ENCODE data around the gene RER1.

The RER1 gene

GRCh38 chr1:2425892-2426291 is 34.3 kb downstream of the RER1 start:
- TF ChIP-seq CTCF (conservative IDR thresholded peaks at IDR 0.05; ENCODE audit: control insufficient read depth, insufficient read depth, low read depth, low read length), result no peak
- H3K4me3 ChIP-seq (ENCODE audit: control insufficient read depth, low read depth, low read length), result no peak overlapping the region
- DNase-seq (ENCODE audit: low read depth), result no peak

- no peak for DNase-seq (ENCODE audit: low read depth)
- TF ChIP-seq CTCF (conservative IDR thresholded peaks at IDR 0.05; ENCODE audit: control insufficient read depth, insufficient read depth, low read depth, low read length), result no peak
- H3K4me3 ChIP-seq (ENCODE audit: control insufficient read depth, low read depth, low read length), result no peak overlapping the region
Measured at GRCh38 chr1:2426540-2426939, 34.9 kb downstream of the RER1 start.

DNA sequence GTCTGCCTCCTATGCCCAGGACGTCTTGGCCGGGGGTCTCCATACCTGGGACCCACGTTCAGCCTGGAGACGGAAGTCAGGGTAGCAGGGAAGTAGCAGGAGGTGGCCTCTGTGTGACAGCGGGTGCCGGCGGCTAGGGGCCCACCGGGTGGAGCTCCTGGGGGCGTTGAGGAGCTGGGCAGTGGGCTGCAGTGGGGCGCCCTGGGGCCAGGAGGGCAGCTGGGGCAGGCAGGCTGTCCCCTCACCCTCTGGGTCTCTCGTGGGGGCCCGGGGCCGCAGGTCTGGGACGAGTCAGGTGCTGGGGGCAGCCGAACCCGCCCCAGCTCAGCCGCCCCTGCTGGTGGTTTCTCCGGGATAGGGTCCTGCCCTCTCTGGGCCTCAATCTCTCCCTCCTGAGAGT is 35.4 kb downstream of the RER1 start:
- no peak overlapping the region for H3K4me3 ChIP-seq (ENCODE audit: control insufficient read depth, low read depth, low read length)
- TF ChIP-seq CTCF (conservative IDR thresholded peaks at IDR 0.05; ENCODE audit: control insufficient read depth, insufficient read depth, low read depth, low read length), result no peak
- no peak for DNase-seq (ENCODE audit: low read depth)

DNA sequence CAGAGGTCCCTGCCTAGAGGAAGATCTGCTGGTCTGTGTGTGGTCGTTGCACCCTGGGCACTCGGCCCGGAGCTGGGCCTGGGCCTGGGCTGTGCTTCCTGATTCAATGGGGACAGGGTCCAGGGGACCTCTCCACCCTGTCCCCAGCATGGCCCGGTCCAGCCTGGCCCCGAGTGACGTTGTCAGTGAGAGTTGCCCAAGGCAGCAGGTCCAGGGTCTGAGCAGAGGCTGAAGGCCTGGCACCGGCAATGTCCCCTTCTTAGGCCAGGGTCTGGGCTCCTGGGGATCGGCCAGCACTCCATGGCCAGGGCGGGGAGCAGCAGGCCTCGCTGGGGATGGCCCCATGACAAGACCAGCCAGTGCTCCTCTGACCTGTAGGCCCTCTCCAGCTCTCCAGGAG is 36.3 kb downstream of the RER1 start:
- no peak for DNase-seq (ENCODE audit: low read depth)
- H3K4me3 ChIP-seq (ENCODE audit: control insufficient read depth, low read depth, low read length), result no peak overlapping the region
- no peak for TF ChIP-seq CTCF (conservative IDR thresholded peaks at IDR 0.05; ENCODE audit: control insufficient read depth, insufficient read depth, low read depth, low read length)

DNA sequence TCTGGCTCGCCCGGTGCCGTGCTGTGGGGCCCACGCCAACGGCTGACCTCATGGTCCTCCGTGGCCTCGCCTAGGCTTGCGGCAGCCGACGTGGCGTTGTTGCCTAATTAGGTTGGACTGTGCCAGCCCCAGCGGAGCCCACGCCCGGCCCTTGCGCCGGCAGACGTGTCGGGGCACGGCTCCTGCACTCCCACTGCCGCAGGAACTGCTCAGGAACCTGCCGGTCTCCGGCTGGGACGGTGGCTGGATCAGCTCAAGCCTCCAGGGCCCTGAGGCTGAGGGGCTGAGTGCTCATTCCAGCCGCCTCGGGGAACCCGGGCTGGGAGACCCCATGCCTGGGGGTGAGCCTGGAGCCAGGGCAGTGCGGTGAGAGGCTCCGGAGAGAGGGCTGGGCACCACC is 36.8 kb downstream of the RER1 start:
- no peak overlapping the region for H3K4me3 ChIP-seq (ENCODE audit: control insufficient read depth, low read depth, low read length)
- no peak for TF ChIP-seq CTCF (conservative IDR thresholded peaks at IDR 0.05; ENCODE audit: control insufficient read depth, insufficient read depth, low read depth, low read length)
- DNase-seq (ENCODE audit: low read depth), result no peak

- peak; percentile 53 for TF ChIP-seq CTCF (conservative IDR thresholded peaks at IDR 0.05; ENCODE audit: control insufficient read depth, insufficient read depth, low read depth, low read length)
- DNase-seq (ENCODE audit: low read depth), result no peak
- no peak overlapping the region for H3K4me3 ChIP-seq (ENCODE audit: control insufficient read depth, low read depth, low read length)
Measured at GRCh38 chr1:2429780-2430591, 38.3 kb downstream of the RER1 start.

All from fibroblast of mammary gland (primary cell).